ENCODE measurements around the gene USP6NL. TPM values are rescaled to one million over a fixed set of nuclear protein-coding genes. Genes with fewer than 3 reads are reported as not detected.
"Not testable (repeated sequence)": the region's sequence is repeated elsewhere in the genome, so short reads cannot be mapped to it uniquely, and the experiment has no call there.

Gene USP6NL
- 10 to 100 TPM; 18.3 to 20.1 TPM for total RNA-seq
- long read RNA-seq, full-length matches to known transcripts = 5 of 12 reads
- long read RNA-seq, partial matches to known transcripts = 1 of 12 reads
- long read RNA-seq, other reads (novel, unspliced or antisense) = 6 of 12 reads

- intact Hi-C loops (cut with DNase I, micrococcal nuclease) = no loop called here
- DNase-seq (peak; percentile 90 to 93), ATAC-seq (peak; percentile 88)
Observed at GRCh38 chr10:11611248-11612020, at the start of gene USP6NL. TSS of gene USP6NL (minus strand) at chr10:11611650. CDS start at chr10:11597634, 14,016 bp downstream.

- intact Hi-C loops (cut with DNase I, micrococcal nuclease) = no loop called here
- DNase-seq (no peak), ATAC-seq (peak; percentile 96)
Observed at GRCh38 chr10:11658801-11659368, 47.4 kb upstream of the USP6NL start.

- intact Hi-C loops (cut with DNase I, micrococcal nuclease) = no loop called here
- DNase-seq (no peak), ATAC-seq (no peak)
Observed at GRCh38 chr10:11655836-11656235, 44.4 kb upstream of the USP6NL start.

GRCh38 chr10:11654659-11655058 lies 43.2 kb upstream of the USP6NL start:
- intact Hi-C loops (cut with DNase I, micrococcal nuclease) = no loop called here
- ATAC-seq = no peak
- DNase-seq = no peak

- DNase-seq (no peak), ATAC-seq (no peak)
- intact Hi-C loops (cut with DNase I, micrococcal nuclease) = no loop called here
Observed at GRCh38 chr10:11653758-11654471, 42.5 kb upstream of the USP6NL start.

- DNase-seq (no peak), ATAC-seq (no peak)
- intact Hi-C loops (cut with DNase I, micrococcal nuclease) = no loop called here
Observed at GRCh38 chr10:11647676-11648075, 36.2 kb upstream of the USP6NL start.

GRCh38 chr10:11646450-11646849 lies 35.0 kb upstream of the USP6NL start:
- intact Hi-C loops (cut with DNase I, micrococcal nuclease) = no loop called here
- ATAC-seq (no peak), DNase-seq (no peak)

GRCh38 chr10:11643039-11643438 lies 31.6 kb upstream of the USP6NL start:
- no peak for DNase-seq
- ATAC-seq = no peak
- intact Hi-C loops (cut with DNase I, micrococcal nuclease) = no loop called here

- no peak for ATAC-seq
- DNase-seq = no peak
- intact Hi-C loops (cut with DNase I, micrococcal nuclease) = no loop called here
Observed at GRCh38 chr10:11642566-11642965, 31.1 kb upstream of the USP6NL start.

GRCh38 chr10:11639849-11640764 lies 28.7 kb upstream of the USP6NL start:
- intact Hi-C loops (cut with DNase I, micrococcal nuclease) = no loop called here
- DNase-seq (no peak), ATAC-seq (no peak)

- DNase-seq (no peak), ATAC-seq (no peak)
- intact Hi-C loops (cut with DNase I, micrococcal nuclease) = no loop called here
Observed at GRCh38 chr10:11639362-11639761, 27.9 kb upstream of the USP6NL start.

- intact Hi-C loops (cut with DNase I, micrococcal nuclease) = no loop called here
- DNase-seq (no peak), ATAC-seq (no peak)
Observed at GRCh38 chr10:11638055-11638698, 26.7 kb upstream of the USP6NL start.

- DNase-seq = no peak
- ATAC-seq = no peak
- intact Hi-C loops (cut with DNase I, micrococcal nuclease) = no loop called here
Observed at GRCh38 chr10:11636697-11637303, 25.4 kb upstream of the USP6NL start.

GRCh38 chr10:11631890-11632587 lies 20.6 kb upstream of the USP6NL start:
- ATAC-seq (peak; percentile 81), DNase-seq (no peak)
- intact Hi-C loops (cut with DNase I, micrococcal nuclease) = no loop called here

- ATAC-seq (no peak), DNase-seq (no peak)
- intact Hi-C loops (cut with DNase I, micrococcal nuclease) = no loop called here
Observed at GRCh38 chr10:11631291-11631690, 19.8 kb upstream of the USP6NL start.

- intact Hi-C loops (cut with DNase I, micrococcal nuclease) = no loop called here
- ATAC-seq (no peak), DNase-seq (no peak)
Observed at GRCh38 chr10:11629731-11630130, 18.3 kb upstream of the USP6NL start.

GRCh38 chr10:11627941-11628340 lies 16.5 kb upstream of the USP6NL start:
- ATAC-seq; intact Hi-C loops (cut with DNase I, micrococcal nuclease); DNase-seq: not testable (repeated sequence)

All from left colon (tissue), 2 donors.